NCI-H2196 treated with DMSO at 0.1 percent for 48 hours (cell line): Measurements from ENCODE around the gene LCN9.
"Not testable (repeated sequence)": the region's sequence is repeated elsewhere in the genome, so short reads cannot be mapped to it uniquely, and the experiment has no call there.

Source experiments
- DNase-seq: peaks from one replicate; lab custom pipeline; 2025; ENCODE audit not compliant: unreplicated experiment; lab: John Stamatoyannopoulos, UW

LCN9 gene

GRCh38 chr9:135644631-135645218 lies 18.4 kb upstream of the LCN9 start:
- DNase-seq, result no peak

DNA sequence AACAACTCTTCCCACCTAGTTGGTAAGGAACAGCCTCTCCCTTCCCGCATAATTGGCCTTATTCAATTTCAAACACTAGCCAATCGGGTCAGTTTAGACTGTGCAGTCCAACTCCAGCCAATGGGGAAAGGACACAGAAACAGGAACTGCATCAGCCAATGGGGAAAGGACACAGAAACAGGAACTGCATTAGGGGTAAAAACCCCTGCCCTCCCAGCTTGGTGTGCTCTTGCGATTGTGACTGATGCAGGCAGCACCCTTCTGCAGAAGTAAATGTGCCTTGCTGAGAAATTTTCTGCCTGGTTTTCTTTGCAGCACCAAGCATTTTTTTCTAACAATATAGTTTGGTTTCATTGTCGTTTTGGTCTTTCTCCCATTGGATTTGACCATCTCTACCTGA lies 15.2 kb upstream of the LCN9 start:
- DNase-seq, result no peak

GRCh38 chr9:135648494-135649410 lies 14.4 kb upstream of the LCN9 start:
- no peak for DNase-seq

DNA sequence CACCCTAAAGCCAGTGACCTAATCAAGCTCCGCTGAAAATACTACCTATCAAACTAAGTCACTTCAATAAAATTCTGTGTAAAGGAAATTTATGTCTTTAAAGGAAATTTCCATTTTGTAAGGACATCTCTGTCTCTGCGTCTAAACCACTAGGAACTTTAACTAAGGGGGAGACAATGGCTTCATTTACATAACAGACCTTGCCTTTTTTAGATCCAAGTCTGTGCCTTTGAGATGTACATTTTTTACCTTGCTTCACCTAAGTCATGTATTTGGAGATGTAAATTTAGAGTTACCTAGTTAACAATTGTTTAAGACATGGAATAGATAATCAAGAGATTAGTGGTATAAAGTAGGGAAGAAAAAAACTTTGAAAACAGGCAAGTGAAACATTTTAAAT lies 13.6 kb upstream of the LCN9 start:
- DNase-seq, result no peak

GRCh38 chr9:135650408-135650807 lies 12.7 kb upstream of the LCN9 start:
- DNase-seq, result no peak

GRCh38 chr9:135655317-135655716 lies 7.8 kb upstream of the LCN9 start:
- no peak for DNase-seq

DNA sequence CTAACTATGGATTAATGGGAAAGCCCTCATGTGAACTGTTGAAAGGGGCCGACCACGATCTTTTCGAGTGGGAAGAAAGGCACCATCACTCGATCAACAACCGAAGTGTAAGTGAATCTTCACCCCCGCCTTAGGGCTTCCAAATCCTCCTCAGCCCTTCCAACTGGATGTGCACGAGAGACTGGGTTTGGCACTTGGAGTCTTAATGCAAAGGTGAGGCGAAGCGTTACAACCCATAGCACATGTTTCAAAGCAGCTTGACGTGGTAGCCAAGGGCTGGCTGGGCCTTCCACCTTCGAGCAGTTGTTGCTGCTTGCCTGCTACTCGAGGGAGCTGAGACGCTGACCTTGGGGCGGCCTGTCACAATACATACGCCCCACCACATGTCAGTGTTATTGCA lies 5.7 kb upstream of the LCN9 start:
- DNase-seq, result no peak

DNA sequence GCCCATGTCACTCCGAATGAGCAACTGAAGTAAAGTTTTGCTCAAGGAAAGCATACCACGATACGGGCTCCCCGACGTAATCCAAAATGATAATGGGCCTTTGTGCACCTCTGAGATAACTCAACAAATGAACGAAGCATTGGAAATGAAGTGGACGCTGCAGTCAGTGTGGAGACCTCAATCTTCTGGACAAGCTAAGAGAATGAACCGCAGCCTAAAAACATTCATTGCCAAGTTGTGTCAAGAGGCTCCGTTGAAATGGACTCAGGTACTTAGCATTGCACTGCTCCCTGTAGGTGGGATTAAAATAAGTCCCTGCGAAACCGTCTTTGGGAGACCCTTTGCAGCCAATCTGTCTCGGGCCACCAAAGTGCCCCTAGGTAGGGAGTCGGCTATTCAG lies 3.9 kb upstream of the LCN9 start:
- no peak for DNase-seq

GRCh38 chr9:135660407-135660806 lies 2.7 kb upstream of the LCN9 start:
- no peak for DNase-seq

DNA sequence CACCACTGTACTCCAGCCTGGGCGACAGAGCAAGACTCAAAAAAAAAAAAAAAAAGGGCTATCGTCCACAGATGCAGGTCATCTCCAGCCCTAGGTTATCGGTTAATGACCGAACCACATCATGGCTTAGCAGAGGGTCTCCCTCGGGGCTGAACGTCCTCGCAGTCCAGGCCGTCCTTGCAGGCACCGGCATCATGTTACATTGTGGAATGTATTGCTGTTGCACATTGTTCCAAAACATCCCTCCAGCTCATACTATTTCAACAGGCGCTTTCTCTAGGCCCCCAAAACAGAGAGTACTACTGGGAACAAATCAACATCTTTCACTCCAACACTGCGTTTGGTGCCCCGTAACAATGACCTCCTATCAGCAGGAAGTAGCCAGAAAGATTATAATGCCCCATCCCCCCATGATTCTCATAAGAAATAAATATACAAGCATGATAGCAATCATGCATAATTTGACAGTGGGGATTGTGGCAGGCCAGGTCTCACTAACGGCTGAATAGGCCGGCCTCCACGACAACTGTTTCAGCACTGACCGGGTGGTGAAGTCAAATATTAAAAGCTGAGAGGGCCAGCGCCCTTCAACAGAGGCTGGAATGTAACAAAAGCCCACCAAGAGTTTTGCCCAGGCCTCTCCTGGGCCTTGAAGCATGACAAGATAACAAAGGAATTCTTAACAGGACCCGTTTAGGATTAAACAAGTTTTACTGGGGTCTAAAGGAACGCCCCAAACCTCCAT lies 1.1 kb upstream of the LCN9 start:
- no peak for DNase-seq

DNA sequence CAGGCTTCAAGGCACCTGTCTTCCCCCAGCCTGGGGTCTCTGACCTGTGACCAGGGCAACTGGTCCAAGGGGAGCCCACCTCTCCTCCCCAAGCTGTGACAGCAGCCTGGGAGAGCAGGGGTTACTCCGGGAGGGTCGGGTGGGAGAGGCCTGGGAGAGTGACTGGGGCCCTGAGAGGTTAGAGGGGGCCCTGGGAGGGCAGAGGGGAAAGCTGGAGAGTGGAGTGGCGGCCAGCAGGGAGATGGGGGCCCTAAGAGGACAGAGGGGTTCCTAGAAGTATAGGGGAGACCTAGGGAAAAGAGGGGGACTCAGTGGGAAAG lies 302 bp downstream of the LCN9 start:
- no peak for DNase-seq

DNA sequence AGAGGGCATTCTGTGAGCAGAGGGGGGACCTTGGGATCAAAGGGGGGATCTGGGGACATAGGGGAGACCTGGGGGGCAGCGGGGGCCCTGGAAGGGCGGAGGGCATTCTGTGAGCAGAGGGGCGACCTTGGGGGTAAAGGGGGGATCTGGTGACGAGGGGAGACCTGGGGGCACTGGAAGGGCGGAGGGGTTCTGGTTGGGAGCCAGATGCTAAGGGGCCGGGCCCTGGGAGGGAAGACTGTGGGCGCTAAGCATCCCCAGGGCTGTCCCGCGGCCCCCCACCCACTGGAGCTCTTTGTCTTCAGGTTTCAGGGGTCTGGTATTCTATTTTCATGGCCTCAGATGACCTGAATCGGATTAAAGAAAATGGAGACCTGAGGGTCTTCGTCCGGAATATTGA lies 748 bp downstream of the LCN9 start:
- DNase-seq, result no peak

- DNase-seq, result no peak
Measured at GRCh38 chr9:135664266-135664665, 1.2 kb downstream of the LCN9 start.

DNA sequence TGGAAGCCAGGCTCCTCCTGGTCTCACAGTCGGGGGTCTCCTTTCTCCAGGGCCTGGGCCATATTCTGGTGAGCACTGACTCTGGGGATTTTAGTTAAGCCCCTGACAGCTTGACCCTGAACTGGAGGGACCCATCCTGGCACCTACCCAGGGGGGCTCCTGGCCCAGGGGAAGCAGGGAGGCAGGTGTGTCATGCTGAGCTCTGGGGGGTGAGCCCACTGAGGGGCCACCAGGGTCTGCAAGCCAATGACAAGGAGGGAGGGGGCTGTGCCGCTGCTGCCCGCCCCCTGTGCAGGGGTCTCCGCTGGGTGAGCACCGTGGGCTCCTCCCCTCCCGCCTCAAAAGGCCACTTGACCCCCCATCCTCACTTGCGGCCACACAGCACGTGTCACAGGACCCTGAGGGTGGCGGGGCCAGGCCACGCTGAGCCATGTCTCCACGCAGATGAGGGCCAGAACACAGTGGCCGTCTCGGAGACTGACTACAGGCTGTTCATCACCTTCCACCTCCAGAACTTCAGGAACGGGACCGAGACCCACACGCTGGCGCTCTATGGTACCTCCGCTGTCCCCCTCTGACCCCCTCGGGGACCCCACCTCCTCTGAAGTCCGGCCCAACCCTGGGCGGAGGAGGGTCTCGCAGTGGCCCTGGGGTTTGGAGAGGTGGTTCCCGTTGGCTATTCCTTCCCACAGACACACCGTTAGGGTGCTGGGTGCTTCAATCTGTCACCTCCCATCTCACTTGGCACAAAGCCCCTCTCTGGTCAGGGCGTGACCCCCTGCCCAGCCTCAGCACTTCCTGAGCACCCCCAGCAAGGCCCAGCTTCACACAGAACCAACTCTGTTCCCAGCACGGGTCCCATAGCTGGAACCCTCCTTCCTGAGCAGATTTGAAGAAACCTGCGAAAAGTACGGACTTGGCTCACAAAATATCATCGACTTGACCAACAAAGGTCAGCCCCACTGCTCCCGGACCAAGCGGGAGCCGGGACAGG lies 2.0 kb downstream of the LCN9 start:
- DNase-seq, result no peak

- DNase-seq, result no peak
Measured at GRCh38 chr9:135665795-135666189, 2.7 kb downstream of the LCN9 start.

- DNase-seq, result no peak
Measured at GRCh38 chr9:135666534-135667462, 3.7 kb downstream of the LCN9 start.

DNA sequence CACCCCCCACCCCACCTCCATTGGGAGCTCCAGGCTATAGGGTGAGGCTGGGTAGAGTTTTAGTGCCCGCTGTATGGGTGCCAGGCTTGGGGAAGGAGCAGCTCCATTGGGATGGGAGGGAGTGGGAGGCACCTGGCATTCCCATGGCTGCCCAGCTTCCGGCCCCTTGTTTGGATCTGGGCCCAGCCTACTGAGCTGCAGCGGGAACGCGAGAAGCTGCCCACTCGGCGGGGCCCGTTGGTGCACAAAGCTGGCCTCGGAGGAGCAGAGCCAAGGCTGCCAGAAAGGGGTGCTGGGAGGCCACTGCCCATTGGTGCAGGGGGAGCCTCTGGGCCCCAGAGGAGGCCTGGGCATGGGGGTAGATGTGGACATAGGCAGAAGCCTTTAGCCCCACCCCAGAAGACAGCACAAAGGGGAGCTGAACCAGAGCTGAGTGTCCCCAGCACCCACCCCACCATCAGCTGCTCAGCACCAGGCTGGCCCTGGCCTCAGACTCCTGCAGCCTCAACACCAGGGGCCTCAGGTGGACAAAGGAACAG lies 4.4 kb downstream of the LCN9 start:
- no peak for DNase-seq

- DNase-seq, result not testable (repeated sequence)
Measured at GRCh38 chr9:135669018-135669417, 5.9 kb downstream of the LCN9 start.

- no peak for DNase-seq
Measured at GRCh38 chr9:135669616-135670285, 6.6 kb downstream of the LCN9 start.
